SKM-1 (cell line): ENCODE results near the gene USP17L28.
"Not testable (repeated sequence)": the region's sequence is repeated elsewhere in the genome, so short reads cannot be mapped to it uniquely, and the experiment has no call there.

Source experiments
- DNase-seq: peaks from one replicate; lab custom pipeline; 2025; ENCODE audit not compliant: unreplicated experiment; lab: John Stamatoyannopoulos, UW

USP17L28 gene

DNA sequence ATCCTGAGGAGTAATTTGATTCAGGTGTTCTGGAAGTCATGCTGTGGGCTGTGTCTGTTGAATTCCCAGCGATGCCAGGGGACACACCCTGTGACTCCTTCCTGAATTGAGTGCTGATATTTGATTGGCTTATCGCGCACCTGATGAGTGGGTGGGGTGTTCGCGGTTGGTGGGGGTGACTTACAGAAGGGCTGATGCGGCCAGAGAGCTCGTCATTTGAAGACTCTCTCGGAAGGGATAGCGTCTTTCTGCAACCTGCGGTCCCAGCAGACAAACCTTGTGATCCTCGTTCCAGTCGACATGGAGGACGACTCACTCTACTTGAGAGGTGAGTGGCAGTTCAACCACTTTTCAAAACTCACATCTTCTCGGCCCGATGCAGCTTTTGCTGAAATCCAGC is at the start of gene USP17L28:
Gene USP17L28, plus strand, starts transcription at position 301 of the 400 bp plus-strand sequence. Its CDS starts 0 bp downstream, at position 301.
- DNase-seq = not testable (repeated sequence)

DNA sequence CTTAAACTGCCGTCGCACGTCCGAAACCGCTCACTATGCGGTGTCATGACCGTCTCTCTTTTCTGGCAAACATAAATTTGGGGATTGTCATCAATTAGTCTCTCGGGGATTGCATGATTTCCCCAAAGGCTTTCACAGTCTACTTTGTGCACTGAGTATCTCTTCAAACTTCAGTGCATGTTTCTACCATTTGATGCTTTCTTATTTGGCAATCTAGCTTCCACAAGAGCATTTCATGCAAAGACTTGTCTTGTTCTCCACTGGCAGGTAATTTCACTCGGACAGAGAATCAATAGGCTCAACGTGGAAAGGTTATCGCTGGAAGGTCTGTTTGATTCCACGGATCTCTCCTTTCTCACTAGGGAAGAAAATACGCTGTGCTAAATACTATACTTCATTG is 24.5 kb upstream of the USP17L28 start:
- not testable (repeated sequence) for DNase-seq

GRCh38 chr4:9324865-9325264 is 23.8 kb upstream of the USP17L28 start, which contains the start of gene USP17L24:
USP17L24 (plus strand) TSS chr4:9325165; CDS start chr4:9325165, 0 bp downstream.
- DNase-seq = not testable (repeated sequence)

DNA sequence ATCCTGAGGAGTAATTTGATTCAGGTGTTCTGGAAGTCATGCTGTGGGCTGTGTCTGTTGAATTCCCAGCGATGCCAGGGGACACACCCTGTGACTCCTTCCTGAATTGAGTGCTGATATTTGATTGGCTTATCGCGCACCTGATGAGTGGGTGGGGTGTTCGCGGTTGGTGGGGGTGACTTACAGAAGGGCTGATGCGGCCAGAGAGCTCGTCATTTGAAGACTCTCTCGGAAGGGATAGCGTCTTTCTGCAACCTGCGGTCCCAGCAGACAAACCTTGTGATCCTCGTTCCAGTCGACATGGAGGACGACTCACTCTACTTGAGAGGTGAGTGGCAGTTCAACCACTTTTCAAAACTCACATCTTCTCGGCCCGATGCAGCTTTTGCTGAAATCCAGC is 19.1 kb upstream of the USP17L28 start, which contains the start of gene USP17L25:
Gene USP17L25, plus strand, starts transcription at position 301 of the 400 bp plus-strand sequence. Its CDS starts 0 bp downstream, at position 301.
- DNase-seq = not testable (repeated sequence)

GRCh38 chr4:9334358-9334757 is 14.3 kb upstream of the USP17L28 start, which contains the start of gene USP17L26:
USP17L26 (plus strand) TSS chr4:9334658; CDS start chr4:9334658, 0 bp downstream.
- DNase-seq = not testable (repeated sequence)

DNA sequence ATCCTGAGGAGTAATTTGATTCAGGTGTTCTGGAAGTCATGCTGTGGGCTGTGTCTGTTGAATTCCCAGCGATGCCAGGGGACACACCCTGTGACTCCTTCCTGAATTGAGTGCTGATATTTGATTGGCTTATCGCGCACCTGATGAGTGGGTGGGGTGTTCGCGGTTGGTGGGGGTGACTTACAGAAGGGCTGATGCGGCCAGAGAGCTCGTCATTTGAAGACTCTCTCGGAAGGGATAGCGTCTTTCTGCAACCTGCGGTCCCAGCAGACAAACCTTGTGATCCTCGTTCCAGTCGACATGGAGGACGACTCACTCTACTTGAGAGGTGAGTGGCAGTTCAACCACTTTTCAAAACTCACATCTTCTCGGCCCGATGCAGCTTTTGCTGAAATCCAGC is 9.6 kb upstream of the USP17L28 start, which contains the start of gene USP17L5:
Gene USP17L5, plus strand, starts transcription at position 301 of the 400 bp plus-strand sequence. Its CDS starts 0 bp downstream, at position 301.
- not testable (repeated sequence) for DNase-seq

DNA sequence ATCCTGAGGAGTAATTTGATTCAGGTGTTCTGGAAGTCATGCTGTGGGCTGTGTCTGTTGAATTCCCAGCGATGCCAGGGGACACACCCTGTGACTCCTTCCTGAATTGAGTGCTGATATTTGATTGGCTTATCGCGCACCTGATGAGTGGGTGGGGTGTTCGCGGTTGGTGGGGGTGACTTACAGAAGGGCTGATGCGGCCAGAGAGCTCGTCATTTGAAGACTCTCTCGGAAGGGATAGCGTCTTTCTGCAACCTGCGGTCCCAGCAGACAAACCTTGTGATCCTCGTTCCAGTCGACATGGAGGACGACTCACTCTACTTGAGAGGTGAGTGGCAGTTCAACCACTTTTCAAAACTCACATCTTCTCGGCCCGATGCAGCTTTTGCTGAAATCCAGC is 4.8 kb upstream of the USP17L28 start, which contains the start of gene USP17L27:
Gene USP17L27, plus strand, starts transcription at position 301 of the 400 bp plus-strand sequence. Its CDS starts 0 bp downstream, at position 301.
- not testable (repeated sequence) for DNase-seq

DNA sequence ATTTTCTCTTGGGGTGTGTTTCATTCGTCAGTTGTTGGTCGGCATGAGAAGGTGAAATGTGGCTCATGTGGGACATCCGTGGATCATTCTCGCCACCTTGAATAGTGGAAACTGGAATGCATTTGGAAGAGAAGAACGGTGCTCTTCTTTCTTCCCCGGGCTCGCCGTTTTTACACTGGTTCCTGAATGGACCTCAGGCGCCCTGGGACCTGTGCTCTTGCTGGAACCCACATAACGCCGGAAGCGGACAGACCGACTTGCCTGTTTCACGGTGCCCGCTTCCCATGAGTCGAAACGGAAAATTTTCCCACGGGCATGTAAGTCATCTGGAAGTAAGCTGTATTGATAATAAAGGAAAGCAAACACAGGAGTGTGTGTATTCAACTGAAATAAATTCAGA is 2.2 kb downstream of the USP17L28 start:
- DNase-seq = not testable (repeated sequence)

DNA sequence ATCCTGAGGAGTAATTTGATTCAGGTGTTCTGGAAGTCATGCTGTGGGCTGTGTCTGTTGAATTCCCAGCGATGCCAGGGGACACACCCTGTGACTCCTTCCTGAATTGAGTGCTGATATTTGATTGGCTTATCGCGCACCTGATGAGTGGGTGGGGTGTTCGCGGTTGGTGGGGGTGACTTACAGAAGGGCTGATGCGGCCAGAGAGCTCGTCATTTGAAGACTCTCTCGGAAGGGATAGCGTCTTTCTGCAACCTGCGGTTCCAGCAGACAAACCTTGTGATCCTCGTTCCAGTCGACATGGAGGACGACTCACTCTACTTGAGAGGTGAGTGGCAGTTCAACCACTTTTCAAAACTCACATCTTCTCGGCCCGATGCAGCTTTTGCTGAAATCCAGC is 4.6 kb downstream of the USP17L28 start, which contains the start of gene USP17L29:
Gene USP17L29, plus strand, starts transcription at position 301 of the 400 bp plus-strand sequence. Its CDS starts 0 bp downstream, at position 301.
- not testable (repeated sequence) for DNase-seq

- not testable (repeated sequence) for DNase-seq
Observed at GRCh38 chr4:9362829-9363228, 14.1 kb downstream of the USP17L28 start, which contains the start of gene USP17L30. USP17L30 (plus strand) TSS chr4:9363129; CDS start chr4:9363129, 0 bp downstream.

GRCh38 chr4:9379881-9380280 is 31.2 kb downstream of the USP17L28 start:
- DNase-seq = not testable (repeated sequence)

DNA sequence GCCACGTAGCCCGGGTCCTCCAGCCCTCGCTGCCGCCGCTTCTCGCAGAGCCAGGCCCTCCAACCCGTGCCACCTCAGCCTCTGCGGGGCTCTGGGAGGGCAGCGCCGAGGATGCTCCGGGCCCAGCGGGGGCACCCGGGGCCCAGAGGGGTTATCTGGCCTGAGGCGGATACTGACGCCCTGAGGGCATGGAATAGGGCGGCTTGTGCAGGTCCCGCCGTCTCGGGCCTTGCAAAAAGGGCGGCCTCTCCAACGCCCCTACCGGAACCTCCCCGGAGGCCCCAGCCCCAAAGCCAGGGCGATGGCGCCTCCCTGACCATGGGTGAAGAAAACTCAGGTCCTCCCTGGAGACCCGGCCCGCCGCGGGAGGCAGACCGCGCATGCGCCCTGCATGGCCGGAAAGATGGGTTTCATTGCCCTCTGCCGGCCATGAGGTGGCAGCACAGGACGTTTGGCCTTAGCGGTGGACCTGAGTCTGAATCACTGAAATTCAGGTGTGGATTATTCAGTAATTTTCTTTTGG is 32.4 kb downstream of the USP17L28 start:
- not testable (repeated sequence) for DNase-seq

DNA sequence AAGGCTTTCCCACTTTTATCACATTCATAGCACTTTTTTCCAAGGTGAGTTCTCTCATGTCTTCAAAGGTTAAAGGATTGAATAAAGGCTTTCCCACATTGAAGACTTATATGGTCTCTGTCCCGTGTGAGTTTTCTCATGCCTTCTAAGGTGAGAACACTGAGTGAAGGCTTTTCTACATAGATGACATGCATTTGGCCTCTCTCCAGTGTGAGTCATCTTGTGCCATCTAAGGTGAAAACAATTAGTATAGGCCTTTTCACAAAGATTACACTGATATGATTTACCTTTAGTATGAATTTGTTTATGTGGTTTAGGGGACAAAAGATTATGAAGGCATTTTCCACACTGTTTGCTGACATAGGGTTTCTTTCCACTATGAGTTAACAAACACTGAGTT is 35.4 kb downstream of the USP17L28 start:
- no peak for DNase-seq

GRCh38 chr4:9389001-9389400 is 40.3 kb downstream of the USP17L28 start:
- not testable (repeated sequence) for DNase-seq
